HEK293 (cell line): ENCODE data around the gene ALOXE3.
A peak's percentile ranks its signal among the peaks of the same experiment; 100 is the strongest.

ENCODE experiments used
- GLIS2 ChIP-seq: fragments of 450-650 bp; formaldehyde crosslinking; IDR thresholded peaks from 2 replicates; pipeline ENCODE4 v1.5.1; 2016; ENCODE audit warnings: missing biosample characterization, missing genetic modification characterization
- HOXA7 ChIP-seq: sonication (generic); formaldehyde crosslinking; IDR thresholded peaks from 2 replicates; pipeline ENCODE4 v1.8.1; 2022; ENCODE audit warnings: missing genetic modification reagents, borderline replicate concordance
- IKZF3 ChIP-seq: fragments of 450-650 bp; IDR thresholded peaks from 2 replicates; pipeline ENCODE4 v1.5.0; 2018; ENCODE audit warnings: missing biosample characterization, mild to moderate bottlenecking, missing genetic modification characterization, moderate library complexity
- MYNN ChIP-seq: fragments of 450-650 bp; formaldehyde crosslinking; IDR thresholded peaks from 2 replicates; pipeline ENCODE4 v1.5.1; 2016; ENCODE audit warnings: missing biosample characterization, missing genetic modification characterization, borderline replicate concordance
- REPIN1 ChIP-seq: fragments of 450-650 bp; formaldehyde crosslinking; IDR thresholded peaks from 2 replicates; pipeline ENCODE4 v1.5.1; 2017; ENCODE audit warnings: missing biosample characterization, missing genetic modification characterization, low read depth
- SETDB1 ChIP-seq: IDR thresholded peaks from one replicate; pipeline ENCODE4 v1.6.1; 2017; ENCODE audit warnings: mild to moderate bottlenecking, low read length, moderate library complexity, mixed read lengths; ENCODE audit not compliant: insufficient read length
- ZBTB20 ChIP-seq: fragments of 450-650 bp; formaldehyde crosslinking; IDR thresholded peaks from 2 replicates; pipeline ENCODE4 v1.5.1; 2016; ENCODE audit warnings: missing biosample characterization, missing genetic modification characterization
- ZNF174 ChIP-seq: fragments of 450-650 bp; formaldehyde crosslinking; IDR thresholded peaks from 2 replicates; pipeline ENCODE4 v1.5.0; 2017; ENCODE audit warnings: missing biosample characterization, mild to moderate bottlenecking, missing genetic modification characterization
- ZNF2 ChIP-seq: fragments of 450-650 bp; formaldehyde crosslinking; IDR thresholded peaks from 2 replicates; pipeline ENCODE4 v1.5.1; 2016; ENCODE audit warnings: missing biosample characterization, missing genetic modification characterization
- ZNF23 ChIP-seq: fragments of 450-650 bp; formaldehyde crosslinking; IDR thresholded peaks from 2 replicates; pipeline ENCODE4 v1.5.1; 2016; ENCODE audit warnings: missing biosample characterization, missing genetic modification characterization, borderline replicate concordance
- ZNF239 ChIP-seq: fragments of 450-650 bp; formaldehyde crosslinking; IDR thresholded peaks from 2 replicates; pipeline ENCODE4 v1.5.1; 2016; ENCODE audit warnings: missing biosample characterization, missing genetic modification characterization
- ZNF266 ChIP-seq: fragments of 450-650 bp; formaldehyde crosslinking; IDR thresholded peaks from 2 replicates; pipeline ENCODE4 v1.5.1; 2016; ENCODE audit warnings: missing biosample characterization, missing genetic modification characterization, low read depth
- ZNF311 ChIP-seq: fragments of 450-650 bp; formaldehyde crosslinking; IDR thresholded peaks from 2 replicates; pipeline ENCODE4 v1.5.1; 2017; ENCODE audit warnings: missing biosample characterization, missing genetic modification characterization, borderline replicate concordance
- ZNF341 ChIP-seq: fragments of 450-650 bp; formaldehyde crosslinking; IDR thresholded peaks from 2 replicates; pipeline ENCODE4; 2016; ENCODE audit warnings: low read depth, missing biosample characterization, missing genetic modification characterization
- ZNF426 ChIP-seq: fragments of 450-650 bp; formaldehyde crosslinking; IDR thresholded peaks from 2 replicates; pipeline ENCODE4 v1.5.1; 2017; ENCODE audit warnings: missing biosample characterization, missing genetic modification characterization, mild to moderate bottlenecking, inconsistent platforms, moderate library complexity
- ZNF433 ChIP-seq: fragments of 450-650 bp; formaldehyde crosslinking; IDR thresholded peaks from 2 replicates; pipeline ENCODE4 v1.5.1; 2016; ENCODE audit warnings: missing biosample characterization, missing genetic modification characterization, low read depth
- ZNF596 ChIP-seq: fragments of 450-650 bp; IDR thresholded peaks from 2 replicates; pipeline ENCODE4 v1.5.0; 2018; ENCODE audit warnings: missing biosample characterization, mild to moderate bottlenecking, missing genetic modification characterization, moderate library complexity
- ZNF629 ChIP-seq: fragments of 450-650 bp; formaldehyde crosslinking; IDR thresholded peaks from 2 replicates; pipeline ENCODE4 v1.5.1; 2017; ENCODE audit warnings: missing biosample characterization, missing genetic modification characterization
- ZSCAN23 ChIP-seq: fragments of 450-650 bp; formaldehyde crosslinking; IDR thresholded peaks from 2 replicates; pipeline ENCODE4 v1.5.1; 2016; ENCODE audit warnings: missing biosample characterization, missing genetic modification characterization
- TF ChIP-seq, protein P1 (sequence below): fragments of 450-650 bp; formaldehyde crosslinking; IDR thresholded peaks from 2 replicates; pipeline ENCODE4 v1.5.1; 2016; ENCODE audit warnings: missing biosample characterization, missing genetic modification characterization, borderline replicate concordance
- TF ChIP-seq, protein P2 (sequence below): IDR thresholded peaks from 2 replicates; pipeline ENCODE4 v1.6.1; 2011; ENCODE audit warnings: mild to moderate bottlenecking, low read depth, low read length, borderline replicate concordance
- TF ChIP-seq, protein P3 (sequence below): fragments of 450-650 bp; formaldehyde crosslinking; IDR thresholded peaks from 2 replicates; pipeline ENCODE4 v1.5.1; 2016; ENCODE audit warnings: missing biosample characterization, missing genetic modification characterization
- TF ChIP-seq, protein P4 (sequence below): fragments of 450-650 bp; formaldehyde crosslinking; conservative IDR thresholded peaks from 2 replicates; pipeline ENCODE4 v1.5.1; 2016; ENCODE audit warnings: low read depth, missing biosample characterization, missing genetic modification characterization
- TF ChIP-seq, protein P5 (sequence below): fragments of 450-650 bp; formaldehyde crosslinking; IDR thresholded peaks from 2 replicates; pipeline ENCODE4 v1.5.1; 2017; ENCODE audit warnings: missing biosample characterization, mild to moderate bottlenecking, missing genetic modification characterization, moderate library complexity
- TF ChIP-seq, protein P6 (sequence below): fragments of 450-650 bp; formaldehyde crosslinking; IDR thresholded peaks from 2 replicates; pipeline ENCODE4 v1.5.1; 2016; ENCODE audit warnings: missing biosample characterization, missing genetic modification characterization

ALOXE3 gene

DNA sequence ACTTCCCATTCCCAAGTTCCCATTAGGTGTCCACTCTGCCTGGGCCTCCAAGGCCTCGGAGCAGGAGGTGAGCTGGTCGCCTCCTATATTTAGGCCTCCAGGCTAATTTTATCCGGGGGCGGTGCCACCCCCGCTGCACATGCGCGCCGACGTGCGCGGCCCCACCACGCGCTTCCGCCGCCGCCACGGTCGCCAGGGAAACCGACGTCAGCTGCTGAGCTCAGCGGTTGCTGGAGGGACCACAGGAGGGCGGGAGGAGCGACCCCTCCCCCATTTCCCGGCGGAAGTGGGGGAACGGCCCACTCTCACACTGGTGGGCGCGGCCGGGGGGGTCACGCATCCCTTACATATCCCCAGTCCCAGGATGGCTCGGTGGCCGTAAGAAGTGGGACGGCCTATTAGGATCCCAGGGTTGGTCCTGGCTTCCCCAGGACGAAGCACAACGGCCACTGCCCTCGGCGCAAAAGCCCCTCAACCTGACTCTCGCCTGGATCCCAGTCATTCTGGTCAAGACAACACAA, 32.9 kb upstream of the ALOXE3 start (continued):
- TF ChIP-seq, protein P1, sequence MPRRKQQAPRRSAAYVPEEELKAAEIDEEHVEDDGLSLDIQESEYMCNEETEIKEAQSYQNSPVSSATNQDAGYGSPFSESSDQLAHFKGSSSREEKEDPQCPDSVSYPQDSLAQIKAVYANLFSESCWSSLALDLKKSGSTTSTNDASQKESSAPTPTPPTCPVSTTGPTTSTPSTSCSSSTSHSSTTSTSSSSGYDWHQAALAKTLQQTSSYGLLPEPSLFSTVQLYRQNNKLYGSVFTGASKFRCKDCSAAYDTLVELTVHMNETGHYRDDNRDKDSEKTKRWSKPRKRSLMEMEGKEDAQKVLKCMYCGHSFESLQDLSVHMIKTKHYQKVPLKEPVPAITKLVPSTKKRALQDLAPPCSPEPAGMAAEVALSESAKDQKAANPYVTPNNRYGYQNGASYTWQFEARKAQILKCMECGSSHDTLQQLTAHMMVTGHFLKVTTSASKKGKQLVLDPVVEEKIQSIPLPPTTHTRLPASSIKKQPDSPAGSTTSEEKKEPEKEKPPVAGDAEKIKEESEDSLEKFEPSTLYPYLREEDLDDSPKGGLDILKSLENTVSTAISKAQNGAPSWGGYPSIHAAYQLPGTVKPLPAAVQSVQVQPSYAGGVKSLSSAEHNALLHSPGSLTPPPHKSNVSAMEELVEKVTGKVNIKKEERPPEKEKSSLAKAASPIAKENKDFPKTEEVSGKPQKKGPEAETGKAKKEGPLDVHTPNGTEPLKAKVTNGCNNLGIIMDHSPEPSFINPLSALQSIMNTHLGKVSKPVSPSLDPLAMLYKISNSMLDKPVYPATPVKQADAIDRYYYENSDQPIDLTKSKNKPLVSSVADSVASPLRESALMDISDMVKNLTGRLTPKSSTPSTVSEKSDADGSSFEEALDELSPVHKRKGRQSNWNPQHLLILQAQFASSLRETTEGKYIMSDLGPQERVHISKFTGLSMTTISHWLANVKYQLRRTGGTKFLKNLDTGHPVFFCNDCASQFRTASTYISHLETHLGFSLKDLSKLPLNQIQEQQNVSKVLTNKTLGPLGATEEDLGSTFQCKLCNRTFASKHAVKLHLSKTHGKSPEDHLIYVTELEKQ (tag by site-specific recombination), result no peak
- TF ChIP-seq, protein P2, sequence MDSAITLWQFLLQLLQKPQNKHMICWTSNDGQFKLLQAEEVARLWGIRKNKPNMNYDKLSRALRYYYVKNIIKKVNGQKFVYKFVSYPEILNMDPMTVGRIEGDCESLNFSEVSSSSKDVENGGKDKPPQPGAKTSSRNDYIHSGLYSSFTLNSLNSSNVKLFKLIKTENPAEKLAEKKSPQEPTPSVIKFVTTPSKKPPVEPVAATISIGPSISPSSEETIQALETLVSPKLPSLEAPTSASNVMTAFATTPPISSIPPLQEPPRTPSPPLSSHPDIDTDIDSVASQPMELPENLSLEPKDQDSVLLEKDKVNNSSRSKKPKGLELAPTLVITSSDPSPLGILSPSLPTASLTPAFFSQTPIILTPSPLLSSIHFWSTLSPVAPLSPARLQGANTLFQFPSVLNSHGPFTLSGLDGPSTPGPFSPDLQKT, result peak; percentile 48; the same call in 1 of the 2 replicates
- TF ChIP-seq, protein P3, sequence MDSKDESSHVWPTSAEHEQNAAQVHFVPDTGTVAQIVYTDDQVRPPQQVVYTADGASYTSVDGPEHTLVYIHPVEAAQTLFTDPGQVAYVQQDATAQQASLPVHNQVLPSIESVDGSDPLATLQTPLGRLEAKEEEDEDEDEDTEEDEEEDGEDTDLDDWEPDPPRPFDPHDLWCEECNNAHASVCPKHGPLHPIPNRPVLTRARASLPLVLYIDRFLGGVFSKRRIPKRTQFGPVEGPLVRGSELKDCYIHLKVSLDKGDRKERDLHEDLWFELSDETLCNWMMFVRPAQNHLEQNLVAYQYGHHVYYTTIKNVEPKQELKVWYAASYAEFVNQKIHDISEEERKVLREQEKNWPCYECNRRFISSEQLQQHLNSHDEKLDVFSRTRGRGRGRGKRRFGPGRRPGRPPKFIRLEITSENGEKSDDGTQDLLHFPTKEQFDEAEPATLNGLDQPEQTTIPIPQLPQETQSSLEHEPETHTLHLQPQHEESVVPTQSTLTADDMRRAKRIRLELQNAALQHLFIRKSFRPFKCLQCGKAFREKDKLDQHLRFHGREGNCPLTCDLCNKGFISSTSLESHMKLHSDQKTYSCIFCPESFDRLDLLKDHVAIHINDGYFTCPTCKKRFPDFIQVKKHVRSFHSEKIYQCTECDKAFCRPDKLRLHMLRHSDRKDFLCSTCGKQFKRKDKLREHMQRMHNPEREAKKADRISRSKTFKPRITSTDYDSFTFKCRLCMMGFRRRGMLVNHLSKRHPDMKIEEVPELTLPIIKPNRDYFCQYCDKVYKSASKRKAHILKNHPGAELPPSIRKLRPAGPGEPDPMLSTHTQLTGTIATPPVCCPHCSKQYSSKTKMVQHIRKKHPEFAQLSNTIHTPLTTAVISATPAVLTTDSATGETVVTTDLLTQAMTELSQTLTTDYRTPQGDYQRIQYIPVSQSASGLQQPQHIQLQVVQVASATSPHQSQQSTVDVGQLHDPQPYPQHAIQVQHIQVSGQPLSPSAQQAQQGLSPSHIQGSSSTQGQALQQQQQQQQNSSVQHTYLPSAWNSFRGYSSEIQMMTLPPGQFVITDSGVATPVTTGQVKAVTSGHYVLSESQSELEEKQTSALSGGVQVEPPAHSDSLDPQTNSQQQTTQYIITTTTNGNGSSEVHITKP, result peak; percentile 71
- TF ChIP-seq ZNF174 (tag by site-specific recombination) (no peak), SETDB1 (no peak), ZNF629 (tag by site-specific recombination) (peak; percentile 79), ZNF341 (tag by site-specific recombination) (no peak), ZNF311 (tag by site-specific recombination) (no peak), GLIS2 (tag by site-specific recombination) (peak; percentile 81), ZNF23 (tag by site-specific recombination) (no peak), ZNF433 (tag by site-specific recombination) (no peak), ZNF266 (no peak), ZNF426 (tag by site-specific recombination) (no peak), MYNN (tag by site-specific recombination) (0 out of 2 replicates have a peak, but pooled peaks have one; percentile 48), REPIN1 (tag by site-specific recombination) (no peak), ZNF2 (tag by site-specific recombination) (no peak), ZNF239 (tag by site-specific recombination) (no peak), HOXA7 (CRISPR knock-in tag) (no peak), ZNF596 (tag by site-specific recombination) (no peak), ZBTB20 (no peak), ZSCAN23 (tag by site-specific recombination) (no peak), IKZF3 (tag by site-specific recombination) (peak; percentile 46; the same call in 1 of the 2 replicates)
- TF ChIP-seq, protein P4, sequence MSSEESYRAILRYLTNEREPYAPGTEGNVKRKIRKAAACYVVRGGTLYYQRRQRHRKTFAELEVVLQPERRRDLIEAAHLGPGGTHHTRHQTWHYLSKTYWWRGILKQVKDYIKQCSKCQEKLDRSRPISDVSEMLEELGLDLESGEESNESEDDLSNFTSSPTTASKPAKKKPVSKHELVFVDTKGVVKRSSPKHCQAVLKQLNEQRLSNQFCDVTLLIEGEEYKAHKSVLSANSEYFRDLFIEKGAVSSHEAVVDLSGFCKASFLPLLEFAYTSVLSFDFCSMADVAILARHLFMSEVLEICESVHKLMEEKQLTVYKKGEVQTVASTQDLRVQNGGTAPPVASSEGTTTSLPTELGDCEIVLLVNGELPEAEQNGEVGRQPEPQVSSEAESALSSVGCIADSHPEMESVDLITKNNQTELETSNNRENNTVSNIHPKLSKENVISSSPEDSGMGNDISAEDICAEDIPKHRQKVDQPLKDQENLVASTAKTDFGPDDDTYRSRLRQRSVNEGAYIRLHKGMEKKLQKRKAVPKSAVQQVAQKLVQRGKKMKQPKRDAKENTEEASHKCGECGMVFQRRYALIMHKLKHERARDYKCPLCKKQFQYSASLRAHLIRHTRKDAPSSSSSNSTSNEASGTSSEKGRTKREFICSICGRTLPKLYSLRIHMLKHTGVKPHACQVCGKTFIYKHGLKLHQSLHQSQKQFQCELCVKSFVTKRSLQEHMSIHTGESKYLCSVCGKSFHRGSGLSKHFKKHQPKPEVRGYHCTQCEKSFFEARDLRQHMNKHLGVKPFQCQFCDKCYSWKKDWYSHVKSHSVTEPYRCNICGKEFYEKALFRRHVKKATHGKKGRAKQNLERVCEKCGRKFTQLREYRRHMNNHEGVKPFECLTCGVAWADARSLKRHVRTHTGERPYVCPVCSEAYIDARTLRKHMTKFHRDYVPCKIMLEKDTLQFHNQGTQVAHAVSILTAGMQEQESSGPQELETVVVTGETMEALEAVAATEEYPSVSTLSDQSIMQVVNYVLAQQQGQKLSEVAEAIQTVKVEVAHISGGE, result peak; percentile 53; the same call in 1 of the 2 replicates
- TF ChIP-seq, protein P5, sequence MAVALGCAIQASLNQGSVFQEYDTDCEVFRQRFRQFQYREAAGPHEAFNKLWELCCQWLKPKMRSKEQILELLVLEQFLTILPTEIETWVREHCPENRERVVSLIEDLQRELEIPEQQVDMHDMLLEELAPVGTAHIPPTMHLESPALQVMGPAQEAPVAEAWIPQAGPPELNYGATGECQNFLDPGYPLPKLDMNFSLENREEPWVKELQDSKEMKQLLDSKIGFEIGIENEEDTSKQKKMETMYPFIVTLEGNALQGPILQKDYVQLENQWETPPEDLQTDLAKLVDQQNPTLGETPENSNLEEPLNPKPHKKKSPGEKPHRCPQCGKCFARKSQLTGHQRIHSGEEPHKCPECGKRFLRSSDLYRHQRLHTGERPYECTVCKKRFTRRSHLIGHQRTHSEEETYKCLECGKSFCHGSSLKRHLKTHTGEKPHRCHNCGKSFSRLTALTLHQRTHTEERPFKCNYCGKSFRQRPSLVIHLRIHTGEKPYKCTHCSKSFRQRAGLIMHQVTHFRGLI (tag by site-specific recombination), result no peak
- TF ChIP-seq, protein P6, sequence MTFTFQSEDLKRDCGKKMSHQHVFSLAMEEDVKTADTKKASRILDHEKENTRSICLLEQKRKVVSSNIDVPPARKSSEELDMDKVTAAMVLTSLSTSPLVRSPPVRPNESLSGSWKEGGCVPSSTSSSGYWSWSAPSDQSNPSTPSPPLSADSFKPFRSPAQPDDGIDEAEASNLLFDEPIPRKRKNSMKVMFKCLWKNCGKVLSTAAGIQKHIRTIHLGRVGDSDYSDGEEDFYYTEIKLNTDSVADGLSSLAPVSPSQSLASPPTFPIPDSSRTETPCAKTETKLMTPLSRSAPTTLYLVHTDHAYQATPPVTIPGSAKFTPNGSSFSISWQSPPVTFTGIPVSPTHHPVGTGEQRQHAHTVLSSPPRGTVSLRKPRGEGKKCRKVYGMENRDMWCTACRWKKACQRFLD (tag by site-specific recombination), result no peak
